OCI-LY7 (cell line): ENCODE data around the gene C2. TPM values are rescaled to one million over a fixed set of nuclear protein-coding genes. Genes with fewer than 3 reads are reported as not detected.

ENCODE experiments used
- BruUV-seq: library from RNA; stranded (reverse); fragments of 400-500 nt; replicated peaks from 2 replicates; lab custom pipeline; 2021; lab: Mats Ljungman, UMichigan
- CTCF ChIA-PET: fragments of 300-600 bp; sonication (Branson Sonifier 250); formaldehyde crosslinking; loops from one replicate; lab custom pipeline; 2022; ENCODE audit warnings: antibody characterized with exemption; ENCODE audit not compliant: unreplicated experiment; lab: Charles Lee
- POLR2A ChIA-PET: fragments of 300-600 bp; sonication (Branson Sonifier 250); formaldehyde crosslinking; loops from one replicate; lab custom pipeline; 2022; ENCODE audit warnings: antibody characterized with exemption; lab: Charles Lee
- DNase-seq: peaks from one replicate; pipeline ENCODE4 v3.0.0-alpha.2; 2015; ENCODE audit warnings: low spot score
- H2AFZ ChIP-seq: fragments of 200-600 bp; sonication (generic), shearing (Covaris generic); 2 replicates; pipeline ENCODE4 v1.6.1; 2014; ENCODE audit warnings: mild to moderate bottlenecking, antibody characterized with exemption, low read length, moderate library complexity
- H3K27ac ChIP-seq: fragments of 200-600 bp; sonication (generic); 2 replicates; pipeline ENCODE4 v1.5.1; 2014; ENCODE audit warnings: mixed run types, low read depth, mild to moderate bottlenecking, moderate library complexity, low read length, inconsistent platforms; ENCODE audit not compliant: poor library complexity, severe bottlenecking
- H3K36me3 ChIP-seq: fragments of 200-600 bp; sonication (generic); 2 replicates; pipeline ENCODE4 v1.6.1; 2014; ENCODE audit warnings: mild to moderate bottlenecking, antibody characterized with exemption, low read length, moderate library complexity, mixed read lengths; ENCODE audit not compliant: insufficient read depth
- H3K4me1 ChIP-seq: fragments of 200-600 bp; sonication (generic); 2 replicates; pipeline ENCODE4 v1.5.1; 2014; ENCODE audit warnings: mild to moderate bottlenecking, low read length; ENCODE audit not compliant: insufficient read depth, poor library complexity, severe bottlenecking
- H3K4me2 ChIP-seq: fragments of 200-600 bp; sonication (generic); 2 replicates; pipeline ENCODE4 v1.6.1; 2014; ENCODE audit warnings: mild to moderate bottlenecking, low read length
- H3K4me3 ChIP-seq: fragments of 200-600 bp; sonication (generic); 2 replicates; pipeline ENCODE4 v1.5.1; 2014; ENCODE audit warnings: mild to moderate bottlenecking, low read depth, low read length; ENCODE audit not compliant: poor library complexity, severe bottlenecking
- H3K79me2 ChIP-seq: fragments of 200-600 bp; sonication (generic); 2 replicates; pipeline ENCODE4 v1.6.1; 2016; ENCODE audit warnings: low read depth, mild to moderate bottlenecking, low read length, moderate library complexity, mixed read lengths; ENCODE audit not compliant: insufficient read depth
- H3K9me2 ChIP-seq: fragments of 200-600 bp; sonication (generic); 2 replicates; pipeline ENCODE4 v1.6.1; 2016; ENCODE audit warnings: mild to moderate bottlenecking, low read length, mixed read lengths; ENCODE audit not compliant: insufficient read depth
- H3K9me3 ChIP-seq: fragments of 200-600 bp; sonication (generic); 2 replicates; pipeline ENCODE4 v1.6.1; 2014; ENCODE audit warnings: mild to moderate bottlenecking, mixed run types, low read length, mixed read lengths
- H4K20me1 ChIP-seq: fragments of 200-600 bp; sonication (generic); 2 replicates; pipeline ENCODE4 v1.6.1; 2014; ENCODE audit warnings: mild to moderate bottlenecking, antibody characterized with exemption, low read length, moderate library complexity, mixed read lengths; ENCODE audit not compliant: insufficient read depth
- CTCF ChIP-seq: fragments of 200-600 bp; sonication (generic); conservative IDR thresholded peaks from 2 replicates; pipeline ENCODE4 v1.5.1; 2014; ENCODE audit warnings: mild to moderate bottlenecking, antibody characterized with exemption, low read length, moderate library complexity, mixed read lengths
- EZH2phosphoT487 ChIP-seq: fragments of 200-600 bp; sonication (generic); IDR thresholded peaks from 2 replicates; pipeline ENCODE4 v1.6.1; 2018; ENCODE audit warnings: low read depth, borderline replicate concordance, mild to moderate bottlenecking, mixed run types, antibody characterized with exemption, low read length, moderate library complexity, mixed read lengths
- intact Hi-C: fragments of 100-400 bp; cut with micrococcal nuclease; formaldehyde crosslinking; loops from one replicate; pipeline ENCODE4 v1.10.0; 2022; ENCODE audit not compliant: unreplicated experiment
- total RNA-seq, 2 experiments: library from RNA; depleted of rRNA in 1 of 2; stranded (reverse); fragments of >200 nt in 1 of 2; shearing (Covaris generic) in 1 of 2; gene quantifications; 2 replicates each; pipeline ENCODE4 v1.2.3, GENCODE V29; 2014 to 2022

C2 gene
- total RNA-seq, 2 experiments from 2014 or later = 3.4 to 4.4 TPM

- H3K4me3 ChIP-seq = no peak overlapping the region
- no peak overlapping the region for H3K27ac ChIP-seq
- H3K36me3 ChIP-seq = peaks cover 62% of the 10 kb centered on the region
- no peak overlapping the region for H3K4me2 ChIP-seq
- no peaks in the 10 kb centered on the region for H3K9me2 ChIP-seq
- peaks cover 8% of the 10 kb centered on the region; the same call in 1 of the 2 replicates for H3K79me2 ChIP-seq
- no peaks in the 10 kb centered on the region for H3K9me3 ChIP-seq
- BruUV-seq = no TSS peak
- H4K20me1 ChIP-seq = no peaks in the 10 kb centered on the region
- intact Hi-C loops = no loop called here
- ChIA-PET CTCF (no interaction called here), POLR2A (no interaction called here)
- no peak for TF ChIP-seq EZH2phosphoT487
- no peak for TF ChIP-seq CTCF
- H2AFZ ChIP-seq = no peak overlapping the region
- no peak for DNase-seq
- H3K4me1 ChIP-seq = peaks cover 11% of the 10 kb centered on the region
These were observed 36.4 kb downstream of the C2 start for GRCh38 chr6:31963921-31964320.

- intact Hi-C loops = no loop called here
- Histone ChIP-seq H4K20me1 (no peaks in the 10 kb centered on the region), H3K9me3 (no peaks in the 10 kb centered on the region), H3K9me2 (no peaks in the 10 kb centered on the region), H3K4me2 (no peak overlapping the region), H3K27ac (no peak overlapping the region), H3K79me2 (no peaks in the 10 kb centered on the region), H2AFZ (no peak overlapping the region), H3K4me1 (peaks cover 5% of the 10 kb centered on the region), H3K36me3 (peaks cover 79% of the 10 kb centered on the region), H3K4me3 (no peak overlapping the region)
- CTCF ChIA-PET = no interaction called here
- TF ChIP-seq CTCF = no peak
- no peak for TF ChIP-seq EZH2phosphoT487
- POLR2A ChIA-PET = interaction anchor here (0.6 kb wide), 2 partner anchors 61 to 718 kb away, joined by 3 to 4 read pairs; no protein-coding TSS in a partner anchor
- no TSS peak for BruUV-seq
- DNase-seq = no peak
These were observed 38.2 kb downstream of the C2 start for GRCh38 chr6:31965700-31966099.

- TF ChIP-seq CTCF (no peak), EZH2phosphoT487 (no peak)
- Histone ChIP-seq H3K4me3 (no peak overlapping the region), H3K4me2 (no peak overlapping the region), H3K9me3 (no peaks in the 10 kb centered on the region), H3K36me3 (peaks cover 81% of the 10 kb centered on the region), H2AFZ (no peak overlapping the region), H3K79me2 (peaks cover 6% of the 10 kb centered on the region; the same call in 1 of the 2 replicates), H3K9me2 (no peaks in the 10 kb centered on the region), H3K27ac (no peak overlapping the region), H3K4me1 (peaks cover 13% of the 10 kb centered on the region), H4K20me1 (no peaks in the 10 kb centered on the region)
- BruUV-seq = no TSS peak
- intact Hi-C loops = no loop called here
- DNase-seq = no peak
- POLR2A ChIA-PET = interaction anchor here (0.5 to 0.6 kb wide), 2 partner anchors 61 to 798 kb away, joined by 4 read pairs; no protein-coding TSS in a partner anchor
- CTCF ChIA-PET = no interaction called here
These were observed 39.0 kb downstream of the C2 start for GRCh38 chr6:31966506-31966905.
